HG02852 (cell line): ENCODE measurements around the gene VPS26B.
"Not testable (repeated sequence)": the region's sequence is repeated elsewhere in the genome, so short reads cannot be mapped to it uniquely, and the experiment has no call there.

Source experiments
- ATAC-seq: cut with Tn5 transposase; IDR thresholded peaks from one replicate; pipeline ENCODE4 v1.9.1; 2021; ENCODE audit warnings: mild to moderate bottlenecking, moderate library complexity; ENCODE audit not compliant: unreplicated experiment

The VPS26B gene

GRCh38 chr11:134223836-134224709 lies at the start of gene VPS26B, which contains the start of gene NCAPD3:
VPS26B (plus strand) TSS chr11:134224671; CDS start chr11:134225123, 452 bp downstream.
NCAPD3 (minus strand) TSS chr11:134223967; CDS start chr11:134223926, 41 bp downstream.
- ATAC-seq = peak; percentile 73

DNA sequence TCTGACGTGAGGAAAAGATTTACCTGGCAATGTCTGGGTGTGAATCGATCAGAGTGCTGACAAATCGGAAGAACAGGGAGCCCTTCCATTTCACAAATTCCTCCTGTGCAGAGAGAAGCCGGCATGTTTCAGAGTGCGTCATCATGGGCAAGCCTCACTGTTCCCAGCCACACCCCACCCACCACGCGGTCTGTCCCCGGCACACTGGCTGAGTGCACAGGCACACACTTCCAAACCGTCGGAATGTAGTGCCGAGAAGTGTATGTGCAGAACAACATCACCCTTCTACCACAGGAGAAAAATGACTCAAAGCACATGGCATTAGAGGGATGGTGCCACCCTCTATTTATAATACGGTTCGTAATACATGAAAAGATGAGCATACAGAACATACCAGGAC lies 48.2 kb upstream of the VPS26B start:
- no peak for ATAC-seq

GRCh38 chr11:134178032-134178674 lies 46.3 kb upstream of the VPS26B start:
- ATAC-seq = no peak

DNA sequence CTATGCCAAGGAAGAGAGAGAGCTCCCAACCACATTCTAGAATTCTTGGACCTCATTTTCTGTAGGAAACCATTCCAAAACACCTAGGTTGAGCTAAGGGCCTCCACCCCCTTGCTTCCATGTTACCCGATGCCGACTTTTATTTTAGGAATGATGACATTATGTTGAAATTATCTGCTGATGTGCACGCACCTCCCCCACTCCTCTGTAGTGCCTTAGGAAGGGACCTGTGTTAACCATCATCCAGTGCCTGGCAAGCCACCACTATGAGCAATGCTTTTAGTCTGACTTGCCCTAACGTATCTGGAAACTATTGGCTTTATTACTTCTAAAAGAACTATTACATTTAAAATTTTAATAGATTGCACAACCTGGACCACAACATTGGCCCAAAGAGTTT lies 42.8 kb upstream of the VPS26B start:
- ATAC-seq = no peak

DNA sequence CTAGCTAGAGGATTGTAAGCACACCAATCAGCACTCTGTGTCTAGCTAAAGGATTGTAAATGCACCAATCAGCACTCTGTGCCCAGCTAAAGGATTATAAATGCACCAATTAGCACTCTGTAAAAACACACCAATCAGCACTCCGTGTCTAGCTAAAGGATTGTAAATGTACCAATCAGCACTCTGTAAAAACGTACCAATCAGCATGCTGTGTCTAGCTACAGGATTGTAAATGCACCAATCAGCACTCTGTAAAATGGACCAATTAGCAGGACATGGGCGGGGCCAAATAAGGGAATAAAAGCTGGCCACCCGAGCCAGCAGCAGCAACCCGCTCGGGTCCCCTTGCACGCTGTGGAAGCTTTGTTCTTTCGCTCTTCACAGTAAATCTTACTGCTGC lies 36.4 kb upstream of the VPS26B start:
- ATAC-seq = not testable (repeated sequence)

GRCh38 chr11:134196756-134197155 lies 27.7 kb upstream of the VPS26B start:
- no peak for ATAC-seq

- ATAC-seq = no peak
These were observed 24.9 kb upstream of the VPS26B start for GRCh38 chr11:134199531-134199930.

DNA sequence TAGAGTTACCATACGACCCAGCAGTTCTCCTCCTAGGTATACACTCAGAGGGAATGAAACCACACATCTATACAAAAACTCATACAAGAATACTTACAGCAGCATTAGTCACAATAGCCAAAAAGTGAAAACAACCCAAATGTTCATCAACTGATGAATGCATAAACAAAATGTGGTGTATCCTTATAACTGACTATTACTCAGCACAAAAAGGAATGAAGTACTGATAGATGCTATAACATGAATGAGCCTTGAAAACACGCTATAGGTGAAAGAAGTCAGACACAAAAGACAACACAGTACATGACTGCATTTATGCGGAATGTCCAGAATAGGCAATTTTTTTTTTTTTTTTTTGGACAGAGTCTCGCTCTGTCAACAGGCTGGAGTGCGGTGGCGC lies 23.8 kb upstream of the VPS26B start:
- no peak for ATAC-seq

GRCh38 chr11:134202661-134203060 lies 21.8 kb upstream of the VPS26B start:
- no peak for ATAC-seq

DNA sequence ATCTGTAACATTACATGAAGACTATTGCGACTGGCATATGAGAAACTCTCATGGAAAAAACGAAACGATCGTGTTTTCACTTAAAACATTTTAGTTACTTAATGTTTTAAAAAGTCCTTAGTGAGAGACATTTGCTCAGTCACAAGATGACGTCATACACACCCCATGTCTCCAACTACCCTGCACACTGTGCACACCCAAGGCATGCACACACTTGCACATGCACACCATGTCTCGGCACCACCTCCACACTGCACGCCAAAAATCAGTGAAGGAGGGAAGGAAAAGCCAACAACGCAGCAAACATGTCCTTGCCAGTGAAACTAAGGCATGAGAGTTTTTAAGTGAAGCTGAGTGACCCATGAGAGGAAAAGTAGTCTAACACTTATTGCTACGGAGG lies 18.7 kb upstream of the VPS26B start:
- no peak for ATAC-seq

DNA sequence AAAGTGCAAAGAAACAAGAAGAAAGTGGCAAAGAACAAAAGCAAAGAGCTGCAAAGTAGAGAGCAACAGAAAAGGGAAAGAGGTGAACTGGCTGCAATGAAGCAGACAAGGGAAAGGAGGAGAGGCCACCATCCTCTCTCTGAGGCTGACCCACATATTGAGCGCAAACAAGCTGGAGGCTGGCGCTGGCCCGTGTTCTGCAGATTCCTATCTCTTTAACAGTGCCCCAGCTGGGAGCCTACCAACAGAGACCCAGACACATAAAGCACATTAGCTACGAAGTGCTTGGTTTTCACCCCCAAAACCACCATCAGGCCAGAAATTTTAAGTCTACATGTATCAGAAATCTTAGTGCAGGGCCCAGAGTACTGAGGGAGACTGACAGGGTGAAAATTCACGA lies 18.3 kb upstream of the VPS26B start:
- ATAC-seq = no peak

- ATAC-seq = no peak
These were observed 16.8 kb upstream of the VPS26B start for GRCh38 chr11:134207538-134208239.

GRCh38 chr11:134215836-134216235 lies 8.6 kb upstream of the VPS26B start:
- ATAC-seq = no peak

- ATAC-seq = no peak
These were observed 7.7 kb upstream of the VPS26B start for GRCh38 chr11:134216816-134217215.

GRCh38 chr11:134223121-134223520 lies 1.4 kb upstream of the VPS26B start:
- no peak for ATAC-seq

DNA sequence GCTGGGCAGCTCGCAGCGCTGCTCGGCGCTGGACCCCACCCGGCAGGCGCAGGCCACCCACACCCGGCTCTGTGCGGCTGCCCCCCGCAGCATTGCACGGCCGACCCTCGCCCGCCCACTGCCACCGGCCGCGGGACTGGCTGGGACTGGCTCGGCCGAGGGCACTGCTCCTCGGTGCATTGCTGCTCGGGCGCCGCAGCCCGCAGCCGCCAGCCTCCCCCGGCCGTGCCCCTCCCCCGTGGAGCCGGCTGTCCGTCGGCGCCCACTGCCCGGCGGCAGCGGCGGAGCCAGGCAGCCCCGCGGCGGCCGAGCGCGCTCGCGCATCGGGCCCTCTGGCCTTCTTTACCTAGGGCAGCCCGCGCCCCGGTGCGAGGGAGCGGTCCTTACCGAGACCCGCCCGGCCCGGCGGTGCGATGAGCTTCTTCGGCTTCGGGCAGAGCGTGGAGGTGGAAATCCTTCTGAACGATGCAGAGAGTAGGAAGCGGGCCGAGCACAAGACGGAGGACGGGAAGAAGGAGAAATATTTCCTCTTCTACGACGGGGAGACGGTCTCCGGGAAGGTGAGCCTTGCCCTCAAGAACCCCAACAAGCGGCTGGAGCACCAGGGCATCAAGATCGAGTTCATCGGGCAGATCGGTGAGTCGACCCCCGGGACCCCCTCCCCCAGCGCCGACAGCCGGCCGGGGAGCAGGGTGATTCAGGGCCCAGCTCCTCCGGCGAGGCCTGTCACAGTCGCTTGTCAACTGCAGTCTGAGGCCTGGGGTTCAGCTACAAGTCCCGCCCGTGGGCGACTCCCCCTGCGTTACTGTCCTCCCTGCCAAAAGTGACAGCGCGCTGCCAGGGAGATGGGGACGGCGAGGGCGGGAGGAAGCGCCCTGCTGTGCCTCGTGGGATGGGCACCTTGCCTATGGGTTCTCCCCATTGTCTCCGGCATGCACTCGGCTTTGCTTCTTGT lies 516 bp downstream of the VPS26B start:
- ATAC-seq = peak; percentile 18

- no peak for ATAC-seq
These were observed 2.4 kb downstream of the VPS26B start for GRCh38 chr11:134226806-134227325.

DNA sequence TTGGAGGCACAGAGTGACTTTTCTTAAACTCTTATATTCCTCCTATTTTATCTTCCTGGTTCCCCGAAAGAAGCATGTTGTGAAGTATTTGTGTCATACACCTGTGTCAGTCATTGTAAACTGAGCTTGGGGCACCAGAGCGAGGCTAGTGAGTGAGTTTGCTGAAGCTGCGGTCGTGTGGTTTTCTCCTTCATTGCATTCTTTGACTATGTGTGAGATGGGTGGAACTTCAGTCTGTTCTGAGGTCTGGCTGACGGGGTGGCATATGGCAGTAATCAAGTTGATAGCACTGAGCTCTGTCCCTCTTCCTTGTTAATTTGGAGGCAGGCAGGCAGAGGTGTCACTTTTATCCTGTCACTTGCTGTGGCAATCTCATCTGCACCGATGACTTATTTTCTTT lies 4.2 kb downstream of the VPS26B start:
- ATAC-seq = peak; percentile 53

DNA sequence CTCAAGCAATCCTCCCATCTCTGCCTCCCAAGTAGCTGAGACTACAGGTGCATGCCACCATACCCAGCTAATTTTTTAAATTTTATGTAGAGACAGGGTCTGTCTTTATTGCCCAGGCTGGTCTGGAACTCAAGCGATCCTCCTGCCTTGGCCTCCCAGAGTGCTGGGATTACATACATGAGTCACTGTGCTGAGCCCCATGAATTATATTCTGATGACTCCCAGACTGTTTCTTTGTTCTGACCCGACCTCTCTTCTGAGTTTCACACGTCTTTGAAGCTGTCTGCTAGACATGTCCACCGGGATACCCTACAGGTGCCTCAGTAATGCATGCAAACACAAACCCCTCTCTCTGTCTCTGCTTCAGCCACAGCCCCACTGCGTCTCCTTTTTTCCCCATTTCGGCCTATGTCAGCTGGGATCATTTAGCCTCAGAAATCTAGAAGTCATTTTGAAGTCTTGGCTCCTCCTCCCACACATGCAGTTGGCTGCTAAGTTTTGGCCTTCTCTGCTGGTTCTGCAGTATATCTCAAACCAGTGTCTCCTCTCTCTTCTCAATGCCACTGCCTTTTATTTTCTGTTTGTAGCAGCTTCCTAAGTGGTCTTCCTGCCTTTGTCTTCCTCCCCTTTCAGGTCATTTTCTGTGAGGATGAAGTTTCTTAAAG lies 4.8 kb downstream of the VPS26B start:
- ATAC-seq = no peak

GRCh38 chr11:134230339-134230738 lies 5.9 kb downstream of the VPS26B start:
- ATAC-seq = no peak
